Fibroblast of skin of right quadriceps (primary cell): ENCODE measurements around the gene PRUNE2.

Experiments
- DNase-seq: peaks from one replicate; pipeline ENCODE4 v3.0.0-alpha.2; 2013

Gene PRUNE2

DNA sequence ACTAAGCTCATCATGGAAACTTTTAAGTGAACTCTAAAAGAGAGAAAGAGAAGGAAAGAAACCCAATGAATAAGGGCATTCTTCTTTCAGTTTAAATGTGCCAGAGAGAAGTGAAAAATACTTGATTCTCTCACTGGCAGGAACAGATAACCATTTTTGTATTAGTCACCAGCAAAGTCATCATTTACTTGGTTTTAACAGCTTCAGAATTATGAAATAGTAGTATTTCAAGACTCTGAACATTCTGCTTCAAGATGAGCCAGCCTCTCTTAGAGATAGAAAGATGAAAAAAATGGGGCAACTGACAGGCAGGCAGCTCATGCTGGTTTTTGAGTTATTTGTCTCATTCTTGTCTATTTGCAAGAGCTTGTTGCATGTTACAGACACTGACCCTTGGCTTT is 343.4 kb downstream of the PRUNE2 start:
- peak; percentile 75 for DNase-seq

DNA sequence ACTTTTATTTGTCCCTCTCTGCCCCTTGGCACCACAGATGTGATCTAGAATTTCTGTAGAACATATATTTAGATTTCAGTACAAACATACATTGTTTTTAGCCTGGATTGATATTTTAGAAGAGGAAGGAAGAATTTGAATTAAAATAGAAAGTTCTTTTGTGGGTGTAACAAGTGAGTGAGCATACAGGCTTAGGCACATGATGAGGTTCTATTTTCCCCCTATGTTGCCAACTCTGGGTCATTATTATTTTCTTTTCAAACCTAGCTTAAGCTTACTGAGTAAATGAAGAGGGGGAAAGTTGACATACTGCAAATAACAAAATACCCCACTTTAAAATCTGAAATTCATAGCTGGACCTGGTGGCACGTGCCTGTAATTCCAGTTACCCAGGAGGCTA is 344.0 kb downstream of the PRUNE2 start:
- DNase-seq: no peak
